Neutrophil (primary cell): ENCODE data around the gene SLC32A1.

Experiments used
- H3K27ac ChIP-seq: fragments of 200-600 bp; sonication (generic); 2 replicates; pipeline ENCODE4 v1.5.1; 2016; ENCODE audit warnings: mild to moderate bottlenecking, moderate library complexity
- H3K27me3 ChIP-seq: fragments of 200-600 bp; sonication (generic); 2 replicates; pipeline ENCODE4 v1.6.0; 2016; ENCODE audit warnings: mild to moderate bottlenecking
- H3K36me3 ChIP-seq: fragments of 200-600 bp; sonication (generic); 2 replicates; pipeline ENCODE4 v1.5.1; 2017
- H3K4me1 ChIP-seq, 2 experiments: fragments of 200-600 bp in 1 of 2; sonication (generic) in 1 of 2; 1 replicate in 1 of 2; 2 replicates in 1 of 2; pipeline versions ENCODE4 v1.5.1 to v1.6.1; 2013 to 2016; ENCODE audit warnings: low read depth in 1 of 2, low read length in 1 of 2, mild to moderate bottlenecking in 1 of 2, moderate library complexity in 1 of 2; ENCODE audit not compliant: control insufficient read depth in 1 of 2, insufficient read depth in 1 of 2
- H3K4me3 ChIP-seq, 2 experiments: fragments of 200-600 bp in 1 of 2; sonication (generic) in 1 of 2; 1 replicate in 1 of 2; 2 replicates in 1 of 2; pipeline ENCODE4 v1.5.1; 2013 to 2016; ENCODE audit warnings: low read depth in 1 of 2, low read length in 1 of 2, mild to moderate bottlenecking in 1 of 2, moderate library complexity in 1 of 2
- H3K9me3 ChIP-seq: fragments of 200-600 bp; sonication (generic); 2 replicates; pipeline ENCODE4 v1.5.1; 2016
- CTCF ChIP-seq: fragments of 200-600 bp; sonication (generic); IDR thresholded peaks from 2 replicates; pipeline ENCODE4 v1.5.1; 2016; ENCODE audit warnings: antibody characterized with exemption

Gene SLC32A1

GRCh38 chr20:38685853-38686473 is 38.3 kb upstream of the SLC32A1 start:
- no peak overlapping the region for H3K27ac ChIP-seq
- peaks cover 76% of the 10 kb centered on the region for H3K27me3 ChIP-seq
- no peaks in the 10 kb centered on the region for H3K9me3 ChIP-seq
- no peak for TF ChIP-seq CTCF
- H3K4me3 ChIP-seq: no peak overlapping the region
- no peaks in the 10 kb centered on the region for H3K4me1 ChIP-seq
- H3K36me3 ChIP-seq: no peaks in the 10 kb centered on the region

- peaks cover 32% of the 10 kb centered on the region for H3K27me3 ChIP-seq
- no peak overlapping the region for H3K4me3 ChIP-seq
- TF ChIP-seq CTCF: no peak
- no peaks in the 10 kb centered on the region for H3K9me3 ChIP-seq
- H3K4me1 ChIP-seq: no peaks in the 10 kb centered on the region
- no peaks in the 10 kb centered on the region for H3K36me3 ChIP-seq
- H3K27ac ChIP-seq: no peak overlapping the region
Measured at GRCh38 chr20:38692436-38693411, 31.6 kb upstream of the SLC32A1 start.

GRCh38 chr20:38697306-38697705 is 27.0 kb upstream of the SLC32A1 start:
- no peak overlapping the region for H3K4me3 ChIP-seq
- H3K4me1 ChIP-seq: no peaks in the 10 kb centered on the region
- no peak for TF ChIP-seq CTCF
- H3K27me3 ChIP-seq: peaks cover 28% of the 10 kb centered on the region
- no peaks in the 10 kb centered on the region for H3K9me3 ChIP-seq
- no peaks in the 10 kb centered on the region for H3K36me3 ChIP-seq
- no peak overlapping the region for H3K27ac ChIP-seq

GRCh38 chr20:38698541-38698940 is 25.7 kb upstream of the SLC32A1 start:
- Histone ChIP-seq H3K36me3 (no peaks in the 10 kb centered on the region), H3K9me3 (no peaks in the 10 kb centered on the region), H3K4me1 (no peaks in the 10 kb centered on the region), H3K4me3 (no peak overlapping the region), H3K27me3 (peaks cover 37% of the 10 kb centered on the region), H3K27ac (no peak overlapping the region)
- TF ChIP-seq CTCF: no peak

GRCh38 chr20:38700141-38700540 is 24.1 kb upstream of the SLC32A1 start:
- Histone ChIP-seq H3K4me1 (no peaks in the 10 kb centered on the region), H3K9me3 (no peaks in the 10 kb centered on the region), H3K27ac (no peak overlapping the region), H3K36me3 (no peaks in the 10 kb centered on the region), H3K4me3 (no peak overlapping the region), H3K27me3 (peaks cover 48% of the 10 kb centered on the region)
- TF ChIP-seq CTCF: no peak
